Ovary (tissue), 9 donors: ENCODE data around the gene CILP. TPM values are rescaled to one million over a fixed set of nuclear protein-coding genes. Genes with fewer than 3 reads are reported as not detected.

Experiments
- DNase-seq, 5 donors: peaks; one replicate each; pipeline ENCODE4 v3.0.0-alpha.2; 2019 to 2020
- H3K27ac ChIP-seq, 2 donors: fragments of 200-600 bp; one replicate each; pipeline versions ENCODE4 v1.5.1 to v1.8.0; 2019 to 2022
- H3K27me3 ChIP-seq: fragments of 200-600 bp; one replicate; pipeline ENCODE4 v1.8.0; 2022
- H3K36me3 ChIP-seq: fragments of 200-600 bp; sonication (generic); one replicate; pipeline ENCODE4 v1.5.1; 2019
- H3K4me1 ChIP-seq: one replicate; pipeline ENCODE4 v1.8.1; 2013; ENCODE audit warnings: mild to moderate bottlenecking, moderate library complexity; ENCODE audit not compliant: insufficient read depth
- H3K4me3 ChIP-seq: fragments of 200-600 bp; sonication (generic); one replicate; pipeline ENCODE4 v1.5.1; 2017
- H3K9me3 ChIP-seq, 2 donors: fragments of 200-600 bp in 1 of 2; sonication (generic) in 1 of 2; one replicate each; pipeline versions ENCODE4 v1.5.1 to v1.8.1; 2013 to 2019; ENCODE audit warnings: mild to moderate bottlenecking in 1 of 2, moderate library complexity in 1 of 2
- EP300 ChIP-seq: sonication (generic); formaldehyde crosslinking; IDR thresholded peaks from one replicate; pipeline ENCODE4 v1.6.1; 2017; ENCODE audit warnings: antibody characterized with exemption
- POLR2A ChIP-seq: fragments of 450-650 bp; IDR thresholded peaks from one replicate; pipeline ENCODE4 v1.6.1; 2017; ENCODE audit warnings: antibody characterized with exemption, mild to moderate bottlenecking, moderate library complexity
- WGBS, 3 donors: extraction: QIAGEN DNeasy Blood & Tissue Kit in 1 of 3; methylation state at CpG; one replicate each; pipeline versions ENCODE4 v1.1.5 to v1.1.7; 2013 to 2017; 5-methylcytosine and 5-hydroxymethylcytosine counted together
- intact Hi-C, 4 donors: fragments of 100-400 bp; cut with DNase I; formaldehyde crosslinking; loops; one replicate each; pipeline versions ENCODE4 v1.11.0 to v1.15.1; 2022 to 2023
- polyA plus RNA-seq, 2 donors: library from polyadenylated mRNA; stranded (reverse); fragments of 200-250 nt in 1 of 2; fragments of 350-450 nt in 1 of 2; fragmentation: Illumina TruSeq in 1 of 2; extraction: RNeasy Lipid Tissue Mini Kit (QIAGEN cat#74804) in 1 of 2; gene quantifications; one replicate each; pipeline ENCODE4 v1.2.3, GENCODE V29; 2013 to 2014
- total RNA-seq, 7 donors: library from RNA; depleted of rRNA in 2 of 7; stranded (reverse); fragments of >200 nt in 2 of 7; fragmentation: NEBNext Ultra II Directional in 3 of 7; extraction: Animal tissue kit (Norgen Biotek cat#: 25700) in 3 of 7; gene quantifications; one replicate each; pipeline versions ENCODE4 v1.1.0 to v1.2.4, GENCODE V29; 2016 to 2023
- TF ChIP-seq, protein P1 (sequence below), 3 donors: fragments of 450-650 bp in 2 of 3; fragments of 200-600 bp in 1 of 3; IDR thresholded peaks; one replicate each; pipeline versions ENCODE4 v1.5.1 to v1.8.0; 2016 to 2022; ENCODE audit warnings: antibody characterized with exemption in 3 of 3, mild to moderate bottlenecking in 1 of 3
- donor health status: DM: no; HTN: no; CAD: no; lungs with moderate emphysema.
- donor health status: DM: no; HTN: no; CAD: no.
- donor health status: Bipolar disorder and iron deficiency.
- donor health status: DM: yes; HTN: yes; CAD: no.
- donor health status: DM: no; HTN: no; CAD: no.
- donor health status: DM: yes; HTN: yes; CAD: no.

The CILP gene
- total and polyA plus RNA-seq, 9 donors: 1.2 to 34.1 (median 4.6) TPM

GRCh38 chr15:65172531-65172930, 38.7 kb downstream of the CILP start:
- no peak overlapping the region for H3K27ac ChIP-seq
- DNase-seq: no peak
- H3K4me1 ChIP-seq: no peaks in the 10 kb centered on the region
- H3K27me3 ChIP-seq: no peaks in the 10 kb centered on the region
- H3K9me3 ChIP-seq: no peaks in the 10 kb centered on the region
- no peaks in the 10 kb centered on the region for H3K36me3 ChIP-seq
- H3K4me3 ChIP-seq: no peak overlapping the region
- intact Hi-C loops: no loop called here
- TF ChIP-seq EP300 (no peak), POLR2A (no peak)
- TF ChIP-seq, protein P1, sequence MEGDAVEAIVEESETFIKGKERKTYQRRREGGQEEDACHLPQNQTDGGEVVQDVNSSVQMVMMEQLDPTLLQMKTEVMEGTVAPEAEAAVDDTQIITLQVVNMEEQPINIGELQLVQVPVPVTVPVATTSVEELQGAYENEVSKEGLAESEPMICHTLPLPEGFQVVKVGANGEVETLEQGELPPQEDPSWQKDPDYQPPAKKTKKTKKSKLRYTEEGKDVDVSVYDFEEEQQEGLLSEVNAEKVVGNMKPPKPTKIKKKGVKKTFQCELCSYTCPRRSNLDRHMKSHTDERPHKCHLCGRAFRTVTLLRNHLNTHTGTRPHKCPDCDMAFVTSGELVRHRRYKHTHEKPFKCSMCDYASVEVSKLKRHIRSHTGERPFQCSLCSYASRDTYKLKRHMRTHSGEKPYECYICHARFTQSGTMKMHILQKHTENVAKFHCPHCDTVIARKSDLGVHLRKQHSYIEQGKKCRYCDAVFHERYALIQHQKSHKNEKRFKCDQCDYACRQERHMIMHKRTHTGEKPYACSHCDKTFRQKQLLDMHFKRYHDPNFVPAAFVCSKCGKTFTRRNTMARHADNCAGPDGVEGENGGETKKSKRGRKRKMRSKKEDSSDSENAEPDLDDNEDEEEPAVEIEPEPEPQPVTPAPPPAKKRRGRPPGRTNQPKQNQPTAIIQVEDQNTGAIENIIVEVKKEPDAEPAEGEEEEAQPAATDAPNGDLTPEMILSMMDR (IDR thresholded peaks at IDR 0.05): no peak
- WGBS, 3 donors: 93 to 96% (median 95%) methylated on average over 5 of the region's 5 CpGs

DNA sequence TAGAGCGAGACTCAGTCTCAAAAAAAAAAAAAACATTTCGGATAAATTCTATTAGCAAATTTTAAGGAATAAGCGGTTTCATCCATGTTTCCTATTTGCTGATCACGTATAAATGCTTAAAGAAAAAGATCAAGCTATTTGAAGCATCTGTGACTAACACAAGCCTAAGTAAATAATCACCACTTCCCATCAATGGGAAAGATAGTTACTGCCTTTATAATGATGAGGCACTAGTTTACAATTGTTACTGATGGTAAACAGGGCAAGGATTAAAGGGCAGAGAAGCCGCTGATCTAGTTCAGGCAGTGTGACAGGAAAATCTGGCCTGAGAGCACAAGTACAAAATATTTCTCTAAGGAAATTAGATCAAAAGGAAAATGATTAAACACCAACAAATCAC, 39.8 kb downstream of the CILP start:
- intact Hi-C loops: no loop called here
- no peak overlapping the region for H3K4me3 ChIP-seq
- 92 to 96% (median 95%) methylated on average over 5 of the region's 5 CpGs for WGBS, 3 donors
- no peak for DNase-seq
- H3K4me1 ChIP-seq: no peaks in the 10 kb centered on the region
- H3K9me3 ChIP-seq: no peaks in the 10 kb centered on the region
- H3K27me3 ChIP-seq: no peaks in the 10 kb centered on the region
- TF ChIP-seq, protein P1 (IDR thresholded peaks at IDR 0.05): no peak
- no peak for TF ChIP-seq POLR2A
- no peak for TF ChIP-seq EP300
- no peaks in the 10 kb centered on the region for H3K36me3 ChIP-seq
- no peak overlapping the region for H3K27ac ChIP-seq

DNA sequence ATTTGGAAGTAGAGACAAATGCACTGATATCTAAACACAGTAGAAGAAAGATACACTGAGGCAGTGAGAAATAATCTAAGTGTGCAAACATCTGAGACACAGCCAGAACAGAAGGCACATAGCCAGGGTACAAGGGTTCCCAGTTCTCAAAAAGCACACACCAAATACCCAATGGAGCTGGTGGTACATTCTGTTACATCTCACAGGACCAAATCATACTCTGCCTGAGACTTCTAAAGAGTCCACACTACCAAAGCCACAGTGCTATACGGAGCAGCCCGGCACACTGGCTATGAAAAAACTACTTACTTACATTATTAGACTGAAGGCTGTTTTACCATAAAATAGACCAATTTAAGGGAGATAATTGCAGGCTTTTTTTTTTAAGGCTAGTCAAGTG, 45.4 kb downstream of the CILP start:
- Histone ChIP-seq H3K27ac (no peak overlapping the region), H3K9me3 (no peaks in the 10 kb centered on the region), H3K27me3 (no peaks in the 10 kb centered on the region), H3K4me1 (no peaks in the 10 kb centered on the region), H3K4me3 (no peak overlapping the region), H3K36me3 (no peaks in the 10 kb centered on the region)
- TF ChIP-seq POLR2A (no peak), EP300 (no peak)
- TF ChIP-seq, protein P1 (IDR thresholded peaks at IDR 0.05): no peak
- intact Hi-C loops: no loop called here
- WGBS, 3 donors: 89 to 93% (median 91%) methylated on average over 2 of the region's 2 CpGs
- no peak for DNase-seq

DNA sequence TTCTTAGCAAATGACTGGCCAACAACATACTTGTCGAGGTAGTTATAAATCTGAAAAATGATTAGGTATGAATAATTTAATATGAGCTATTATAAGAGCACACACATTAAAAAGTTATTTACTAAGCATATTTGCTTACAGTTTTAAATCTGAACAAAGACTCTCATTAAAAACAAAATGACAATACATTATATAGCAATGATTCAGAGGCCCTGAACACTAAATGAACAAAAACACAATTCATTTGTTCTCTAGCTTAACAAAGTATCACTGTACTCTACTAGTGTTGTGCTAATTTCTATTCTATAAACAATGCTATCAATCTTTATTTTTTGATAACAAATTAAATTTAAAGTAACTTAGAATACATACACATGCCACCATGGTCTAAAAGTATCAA, 47.1 kb downstream of the CILP start:
- TF ChIP-seq POLR2A: no peak
- TF ChIP-seq, protein P1 (IDR thresholded peaks at IDR 0.05): no peak
- TF ChIP-seq EP300: no peak
- Histone ChIP-seq H3K9me3 (no peaks in the 10 kb centered on the region), H3K27ac (no peak overlapping the region), H3K36me3 (no peaks in the 10 kb centered on the region), H3K27me3 (no peaks in the 10 kb centered on the region), H3K4me3 (no peak overlapping the region), H3K4me1 (no peaks in the 10 kb centered on the region)
- no peak for DNase-seq
- WGBS, 3 donors: 64 to 76% (median 68%) methylated on average over 1 of the region's 1 CpG
- intact Hi-C loops: no loop called here

GRCh38 chr15:65163041-65163440, 48.2 kb downstream of the CILP start:
- no peak overlapping the region for H3K4me3 ChIP-seq
- H3K9me3 ChIP-seq: no peaks in the 10 kb centered on the region
- DNase-seq: no peak
- H3K27me3 ChIP-seq: no peaks in the 10 kb centered on the region
- 86 to 88% (median 87%) methylated on average over 4 of the region's 4 CpGs for WGBS, 3 donors
- no peaks in the 10 kb centered on the region for H3K4me1 ChIP-seq
- intact Hi-C loops: no loop called here
- H3K27ac ChIP-seq: no peak overlapping the region
- no peaks in the 10 kb centered on the region for H3K36me3 ChIP-seq
- no peak for TF ChIP-seq EP300
- TF ChIP-seq, protein P1 (IDR thresholded peaks at IDR 0.05): no peak
- no peak for TF ChIP-seq POLR2A
